DND-41 (cell line): Measurements from ENCODE around the gene PLXNA3.

Experiments used
- CTCF ChIP-seq: IDR thresholded peaks from 2 replicates; pipeline ENCODE4 v1.5.1; 2012; ENCODE audit warnings: borderline replicate concordance, low read length, moderate library complexity, mild to moderate bottlenecking; ENCODE audit not compliant: poor library complexity, severe bottlenecking; ENCODE audit errors: extremely low read depth
- EZH2 ChIP-seq: IDR thresholded peaks from 3 replicates; pipeline ENCODE4 v1.6.1; 2012; ENCODE audit warnings: borderline replicate concordance, low read depth, mild to moderate bottlenecking, moderate library complexity, low read length, inconsistent platforms; ENCODE audit not compliant: severe bottlenecking

- peak; percentile 39 for TF ChIP-seq CTCF
- TF ChIP-seq EZH2 = no peak
Observed at GRCh38 chrX:154490414-154491083, 32.5 kb downstream of the PLXNA3 start, which contains the start of gene SLC10A3.
